DMS114 treated with DMSO at 0.1 percent for 48 hours (cell line): ENCODE results near the gene BAK1.
"Not testable (repeated sequence)": the region's sequence is repeated elsewhere in the genome, so short reads cannot be mapped to it uniquely, and the experiment has no call there.

Source experiments
- DNase-seq: peaks from one replicate; lab custom pipeline; 2025; ENCODE audit not compliant: unreplicated experiment; lab: John Stamatoyannopoulos, UW

Gene BAK1

GRCh38 chr6:33609019-33609418 is 28.9 kb upstream of the BAK1 start:
- no peak for DNase-seq

GRCh38 chr6:33607784-33608161 is 27.7 kb upstream of the BAK1 start:
- DNase-seq: no peak

- DNase-seq: no peak
Measured at GRCh38 chr6:33607126-33607783, 27.2 kb upstream of the BAK1 start.

- DNase-seq: no peak
Measured at GRCh38 chr6:33606642-33607041, 26.6 kb upstream of the BAK1 start.

GRCh38 chr6:33604941-33605854 is 25.1 kb upstream of the BAK1 start:
- DNase-seq: no peak

GRCh38 chr6:33602180-33602579 is 22.1 kb upstream of the BAK1 start:
- DNase-seq: no peak

- no peak for DNase-seq
Measured at GRCh38 chr6:33600761-33601160, 20.7 kb upstream of the BAK1 start.

GRCh38 chr6:33599413-33599938 is 19.4 kb upstream of the BAK1 start:
- DNase-seq: no peak

GRCh38 chr6:33597551-33598322 is 17.7 kb upstream of the BAK1 start:
- DNase-seq: no peak

- DNase-seq: not testable (repeated sequence)
Measured at GRCh38 chr6:33596894-33597293, 16.8 kb upstream of the BAK1 start.

GRCh38 chr6:33595001-33595846 is 15.1 kb upstream of the BAK1 start:
- DNase-seq: no peak

GRCh38 chr6:33593414-33593727 is 13.3 kb upstream of the BAK1 start:
- DNase-seq: no peak

- DNase-seq: no peak
Measured at GRCh38 chr6:33592595-33593413, 12.7 kb upstream of the BAK1 start.

- no peak for DNase-seq
Measured at GRCh38 chr6:33592280-33592594, 12.2 kb upstream of the BAK1 start.

- DNase-seq: no peak
Measured at GRCh38 chr6:33591424-33592032, 11.5 kb upstream of the BAK1 start.

GRCh38 chr6:33590531-33591198 is 10.6 kb upstream of the BAK1 start:
- DNase-seq: no peak

- peak; percentile 36 for DNase-seq
Measured at GRCh38 chr6:33589731-33590530, 9.9 kb upstream of the BAK1 start.

GRCh38 chr6:33589392-33589730 is 9.3 kb upstream of the BAK1 start:
- no peak for DNase-seq
